HG03159 (cell line): Measurements from ENCODE around the gene ZNF311.

Source experiments
- ATAC-seq: cut with Tn5 transposase; IDR thresholded peaks from one replicate; pipeline ENCODE4 v1.9.1; 2021; ENCODE audit warnings: mild to moderate bottlenecking, moderate library complexity; ENCODE audit not compliant: unreplicated experiment

Gene ZNF311

DNA sequence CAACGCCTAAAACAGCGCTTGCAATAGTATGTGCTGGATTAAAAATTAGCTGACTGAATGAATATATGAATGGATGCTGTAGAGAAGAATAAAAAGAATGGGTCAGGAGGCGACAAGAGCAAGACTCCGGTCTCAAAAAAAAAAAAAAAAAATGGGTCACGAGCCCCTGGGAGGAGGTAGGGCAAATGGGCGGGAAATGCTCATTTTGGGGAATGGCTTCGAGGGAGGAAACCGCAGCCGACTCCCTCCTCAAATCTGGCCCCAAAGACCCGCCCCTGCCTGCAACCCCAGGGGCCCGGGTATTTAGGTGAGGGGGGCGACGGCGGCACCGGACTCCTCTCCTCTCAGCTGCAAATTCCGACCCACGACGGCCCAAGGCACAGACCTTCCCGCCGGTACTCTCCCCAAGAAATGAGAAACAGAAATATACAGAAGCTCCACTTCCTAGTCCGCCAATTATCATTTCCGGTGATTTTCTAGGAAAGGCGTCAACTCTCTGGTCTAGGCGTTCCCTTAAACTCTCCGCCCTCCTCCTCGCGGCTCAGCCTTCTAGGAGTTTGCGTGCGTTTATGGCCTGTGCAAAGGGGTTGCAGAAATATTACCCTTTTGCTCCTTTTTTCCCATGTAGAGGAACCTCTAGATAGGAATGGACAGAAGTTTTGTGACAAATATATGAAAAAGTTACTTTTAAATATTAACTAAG is at the start of gene ZNF311:
Gene ZNF311 (minus strand): TSS at position 133 of the 703 bp plus-strand sequence. CDS start 1,361 bp downstream, outside the sequence.
- ATAC-seq, result no peak

DNA sequence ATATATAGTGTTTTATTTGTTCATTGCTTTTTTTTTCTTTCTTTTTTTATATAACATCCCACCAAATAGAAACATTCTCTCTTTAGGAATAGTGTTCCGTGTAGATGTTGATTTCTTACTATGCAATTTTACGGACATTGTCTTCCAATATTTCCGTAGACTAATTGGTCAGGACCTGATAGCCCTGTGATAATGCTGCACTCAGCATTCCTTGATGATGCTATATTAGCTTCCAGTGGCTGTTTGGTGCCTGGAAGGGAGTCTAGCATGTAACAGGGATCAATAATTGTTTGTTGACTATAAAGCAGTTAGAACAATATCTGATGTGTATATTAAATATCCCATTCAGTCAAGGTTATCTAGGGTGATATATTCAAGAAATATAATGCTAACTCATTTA is 46.6 kb upstream of the ZNF311 start:
- no peak for ATAC-seq

DNA sequence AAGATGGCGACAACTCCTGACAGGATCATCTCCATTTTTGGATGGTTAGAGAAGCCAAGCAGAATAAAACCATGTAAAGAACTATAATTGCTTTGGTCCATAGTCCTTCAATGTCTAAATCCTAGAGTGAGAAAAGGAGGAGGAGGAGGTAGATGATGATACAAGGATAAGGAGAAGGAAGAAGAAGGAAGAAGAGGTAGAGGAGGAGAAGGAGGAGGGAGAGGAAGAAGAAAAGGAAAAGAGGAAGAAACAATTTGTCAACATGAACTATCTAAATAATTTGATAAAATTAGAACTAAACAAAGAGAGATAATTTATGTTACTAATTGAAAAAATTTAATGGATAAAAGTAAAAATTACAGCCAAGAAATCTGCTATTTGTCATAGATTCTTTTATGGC is 40.0 kb upstream of the ZNF311 start, which contains the start of gene OR2W1:
Gene OR2W1 (minus strand): TSS at position 101 of the 400 bp plus-strand sequence. CDS start 0 bp downstream, at position 101.
- ATAC-seq, result no peak

DNA sequence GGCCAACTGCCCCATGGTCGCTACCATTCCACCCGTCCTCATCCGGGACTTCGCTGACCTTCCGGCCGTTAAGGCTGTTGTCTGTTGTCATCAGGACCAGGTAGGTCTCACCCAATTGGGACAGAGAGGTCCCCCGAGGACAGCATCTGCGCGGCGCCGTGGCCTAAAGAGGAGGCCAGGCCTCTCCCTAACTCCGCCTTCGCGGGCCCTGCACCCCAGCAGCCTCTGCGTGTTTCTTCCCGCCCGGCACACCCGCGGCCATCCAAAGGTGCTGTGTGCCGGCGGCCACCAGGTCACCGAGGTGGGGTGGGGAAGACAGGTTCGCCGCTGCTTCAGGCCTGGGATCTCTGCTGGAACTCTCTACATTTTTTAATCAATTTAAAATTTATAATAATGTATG is 30.8 kb upstream of the ZNF311 start:
- no peak for ATAC-seq

DNA sequence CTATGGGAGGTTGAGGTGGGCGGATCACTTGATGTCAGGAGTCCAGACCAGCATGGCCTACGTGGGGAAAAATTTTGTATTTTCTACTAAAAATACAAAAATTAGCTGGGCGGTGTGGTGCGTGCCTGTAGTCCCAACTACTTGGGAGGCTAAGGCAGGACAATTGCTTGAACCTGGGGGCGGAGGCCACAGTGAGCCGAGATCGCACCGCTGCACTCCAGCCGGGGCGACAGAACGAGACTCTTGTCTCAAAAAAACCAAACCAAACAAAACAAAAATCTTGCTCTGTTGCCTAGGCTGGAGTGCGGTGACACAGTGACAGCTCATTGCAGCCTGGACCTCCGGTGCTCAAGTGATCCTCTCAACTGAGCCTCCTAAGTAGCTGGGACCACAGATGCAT is 23.7 kb upstream of the ZNF311 start:
- ATAC-seq, result no peak

DNA sequence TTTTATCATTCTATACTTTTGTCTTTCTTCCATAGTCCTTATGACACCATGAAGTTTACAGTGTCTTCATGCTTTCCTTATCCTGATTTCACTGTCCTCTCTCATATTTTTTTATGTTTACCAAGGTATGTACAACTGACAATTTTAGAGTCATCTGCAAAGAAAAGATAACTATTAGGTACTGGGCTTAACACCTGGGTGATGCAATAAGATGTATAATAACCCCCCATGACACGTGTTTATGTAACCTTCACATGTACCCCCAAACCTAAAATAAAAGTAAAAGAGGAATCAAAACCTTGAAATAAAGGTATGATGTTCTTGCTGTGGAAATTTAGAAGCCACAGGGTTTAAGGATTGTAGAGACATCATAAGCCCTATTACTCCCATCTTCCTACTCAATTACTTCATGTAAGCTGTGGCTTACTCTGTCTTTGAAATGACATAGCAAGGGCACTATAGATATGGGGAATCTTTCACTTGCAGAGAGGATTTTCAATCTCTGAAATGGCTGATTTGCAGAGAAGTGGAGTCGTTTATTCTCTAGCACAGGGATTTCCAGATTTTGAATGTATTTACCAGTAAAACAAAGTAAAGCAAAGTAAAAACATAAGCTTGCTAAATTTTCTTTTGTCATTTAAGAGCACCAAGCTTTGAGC is 20.9 kb upstream of the ZNF311 start:
- no peak for ATAC-seq

DNA sequence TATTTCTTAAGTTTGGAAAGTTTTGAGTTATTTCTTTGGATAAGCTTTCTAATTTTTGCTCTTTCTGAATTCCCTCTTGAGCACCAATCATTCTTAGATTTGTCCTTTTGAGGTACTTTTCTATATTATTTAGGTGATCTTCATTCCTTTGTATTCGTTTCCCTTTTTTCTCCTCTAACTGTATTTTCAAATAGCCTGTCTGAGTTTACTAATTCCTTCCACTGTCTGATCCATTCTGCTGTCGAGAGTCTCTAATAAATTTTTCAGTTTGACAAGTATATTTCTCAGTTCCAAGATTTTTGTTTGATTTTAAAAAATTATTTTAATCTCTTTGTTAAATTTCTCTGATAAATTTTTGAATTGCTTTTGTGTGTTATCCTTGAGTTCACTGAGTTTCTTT is 16.3 kb upstream of the ZNF311 start:
- ATAC-seq, result no peak

DNA sequence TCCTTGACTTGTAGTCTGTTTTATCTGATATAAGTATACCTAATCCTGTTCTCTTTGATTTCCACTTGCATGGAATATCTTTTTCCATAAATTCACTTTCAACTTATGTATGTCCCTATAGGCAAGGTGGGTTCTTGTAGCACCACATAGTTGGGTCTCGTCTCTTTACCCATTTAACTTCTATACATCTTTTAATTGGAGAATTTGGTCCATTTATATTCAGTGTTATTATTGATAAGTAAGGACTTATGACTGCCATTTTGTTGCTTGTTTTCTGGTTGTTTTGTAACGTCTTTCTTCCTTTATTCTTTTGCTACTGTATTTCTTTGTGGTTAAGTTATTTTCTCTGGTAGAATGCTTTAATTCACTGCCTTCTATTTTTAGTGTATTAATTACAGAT is 14.5 kb upstream of the ZNF311 start:
- ATAC-seq, result no peak

DNA sequence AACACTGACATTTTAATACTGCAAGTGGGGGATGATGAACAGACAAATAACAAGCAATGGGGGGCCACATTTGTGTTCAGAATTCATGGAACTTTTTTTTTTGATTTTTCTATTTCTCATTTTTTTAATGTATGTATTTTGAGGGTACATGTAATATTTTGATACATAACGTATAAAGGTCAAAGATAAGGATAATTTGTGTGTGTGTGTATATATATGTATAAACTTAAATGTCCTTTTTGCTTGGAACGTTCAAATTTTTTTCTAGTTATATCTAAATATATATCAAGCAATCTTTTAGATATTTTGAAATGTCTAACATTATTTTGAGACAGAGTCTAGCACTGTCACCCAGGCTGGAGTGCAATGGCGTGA is 12.3 kb upstream of the ZNF311 start:
- ATAC-seq, result no peak

DNA sequence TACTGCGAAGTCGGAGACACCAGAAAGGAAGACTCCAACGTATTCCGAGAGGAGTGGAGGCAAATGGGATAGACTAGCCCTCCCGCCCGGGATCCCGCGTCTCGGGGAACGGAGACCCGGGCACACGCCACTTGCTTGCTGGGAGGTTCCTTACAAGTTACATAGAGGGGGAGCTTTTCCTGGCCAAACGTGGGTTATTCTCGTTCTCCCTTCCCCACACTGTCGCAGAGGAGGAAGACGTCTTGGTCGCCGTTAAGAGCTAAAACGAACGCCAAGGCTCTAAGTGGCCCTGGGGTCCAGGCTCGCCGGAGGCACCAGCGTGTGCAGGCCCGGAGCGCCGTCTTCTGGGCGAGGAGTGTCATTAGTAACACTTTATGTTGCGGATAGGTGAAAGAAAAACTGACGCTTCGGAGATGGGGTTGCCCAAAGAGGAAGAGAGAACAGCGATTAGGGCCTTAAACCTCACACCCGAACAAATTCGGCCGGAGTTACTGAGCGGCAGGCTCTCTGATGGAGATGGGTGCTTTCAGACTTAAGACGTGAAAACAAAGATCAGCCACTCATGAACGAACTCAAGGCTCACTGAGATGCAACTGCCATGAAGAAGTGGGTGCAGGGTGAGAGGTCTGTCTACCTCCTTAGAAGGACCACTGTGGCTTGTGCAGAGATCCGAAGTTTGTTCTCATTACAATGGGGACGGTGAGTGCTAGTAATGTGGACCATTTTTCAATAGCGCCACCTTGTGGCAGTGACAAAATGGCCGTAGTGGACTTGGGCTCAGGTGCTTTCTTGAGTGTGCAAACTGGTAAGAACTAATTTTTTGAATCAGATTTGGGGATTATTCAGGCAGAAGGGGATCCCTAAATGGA is 11.7 kb upstream of the ZNF311 start:
- ATAC-seq, result peak; percentile 82

DNA sequence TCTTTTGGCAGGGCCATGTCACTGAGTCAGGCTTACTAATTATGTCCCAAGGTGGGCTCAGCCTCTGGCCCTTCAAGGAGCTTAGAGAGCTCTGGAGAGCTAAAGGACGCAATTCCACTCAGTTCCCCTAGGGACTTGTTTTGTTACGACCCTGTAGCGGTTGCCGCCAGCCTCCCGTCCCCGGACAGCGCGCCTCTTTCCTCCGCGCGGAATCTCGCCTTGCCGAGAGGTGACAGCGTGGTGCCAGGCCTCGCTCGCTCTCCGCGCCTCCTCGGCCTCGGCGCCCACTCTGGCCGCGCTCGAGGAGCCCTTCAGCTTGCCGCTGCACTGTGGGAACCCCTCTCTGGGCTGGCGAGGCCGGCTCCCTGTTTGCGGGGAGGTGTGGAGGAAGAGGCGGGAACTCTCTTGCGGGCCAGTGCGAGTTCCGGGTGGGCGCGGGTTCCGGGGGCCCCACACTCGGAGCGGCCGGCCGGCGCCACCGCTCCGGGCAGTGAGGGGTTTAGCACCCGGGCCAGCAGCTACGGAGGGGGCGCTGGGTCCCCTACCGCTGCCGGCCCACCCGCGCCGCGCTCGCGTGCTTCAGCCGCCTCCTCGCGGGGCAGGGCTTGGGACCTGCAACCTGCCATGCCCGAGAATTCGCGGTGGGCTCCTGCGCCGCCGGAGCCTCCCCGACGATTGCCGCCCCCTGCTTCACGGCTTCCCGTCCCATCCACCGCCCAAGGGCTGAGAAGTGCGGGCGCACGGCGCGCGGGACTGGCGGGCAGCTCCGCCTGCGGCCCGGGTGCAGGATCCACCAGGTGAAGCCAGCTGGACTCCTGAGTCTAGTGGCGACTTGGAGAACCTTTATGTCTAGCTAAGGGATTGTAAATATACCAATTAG is 9.9 kb upstream of the ZNF311 start:
- no peak for ATAC-seq

DNA sequence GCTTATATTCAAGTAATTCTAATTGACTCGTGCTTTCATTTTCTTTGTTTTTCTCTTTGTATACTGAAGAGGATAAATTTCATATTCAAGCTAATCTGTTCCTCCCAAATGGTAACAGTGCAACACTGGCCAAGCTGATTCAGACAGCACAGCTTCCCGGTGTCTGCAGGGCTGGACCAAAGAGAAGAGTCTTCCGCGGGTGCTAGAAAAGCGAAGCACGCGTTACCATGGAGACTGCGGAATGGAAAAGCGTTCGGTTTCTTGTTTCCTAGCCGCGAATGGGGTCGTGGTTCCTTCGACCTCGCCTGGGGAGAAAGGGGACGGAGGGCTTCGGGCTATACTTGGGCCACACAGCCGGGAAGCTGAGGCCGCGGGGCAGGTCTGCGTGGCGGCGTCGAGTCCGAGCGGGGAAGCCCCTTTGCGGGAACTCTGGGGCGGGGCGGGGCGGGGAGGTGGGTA is 6.2 kb upstream of the ZNF311 start:
- ATAC-seq, result no peak

DNA sequence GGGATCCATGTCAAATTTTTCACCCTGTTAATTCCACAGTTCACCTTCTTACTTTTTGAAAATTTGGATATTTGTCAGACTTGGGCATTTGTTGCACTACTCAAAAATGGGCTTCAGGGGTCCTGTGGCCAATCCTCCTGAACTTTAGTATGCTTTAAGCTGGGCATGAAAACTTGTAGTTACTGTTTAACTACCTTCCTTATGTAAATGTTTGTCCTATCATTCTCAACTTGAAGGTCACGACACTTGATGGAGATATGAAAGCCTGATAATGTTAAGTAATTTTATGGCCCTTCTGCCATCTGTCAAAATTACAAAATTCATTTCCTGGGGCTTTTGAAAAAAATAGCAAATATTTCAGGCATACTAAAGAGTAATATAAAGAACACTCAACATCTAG is 4.2 kb upstream of the ZNF311 start:
- ATAC-seq, result no peak

DNA sequence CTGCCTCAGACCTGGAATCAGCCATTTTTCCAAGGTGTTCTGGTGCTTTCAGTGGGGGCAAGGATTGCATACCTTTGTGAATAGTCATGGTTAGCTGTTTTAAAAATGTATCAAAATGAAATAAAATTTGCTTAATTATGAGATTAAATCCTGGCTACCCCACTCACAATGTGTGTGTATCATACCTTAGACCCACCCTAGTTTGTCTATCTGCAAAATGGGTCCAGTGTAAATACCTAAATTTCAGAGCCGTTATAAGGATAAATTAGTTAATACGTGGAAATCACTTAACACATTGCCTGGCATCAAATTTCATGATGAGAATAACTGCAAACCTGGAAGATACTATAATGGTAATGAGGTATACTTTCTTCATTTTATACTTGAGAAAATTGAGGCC is 3.0 kb upstream of the ZNF311 start:
- no peak for ATAC-seq

DNA sequence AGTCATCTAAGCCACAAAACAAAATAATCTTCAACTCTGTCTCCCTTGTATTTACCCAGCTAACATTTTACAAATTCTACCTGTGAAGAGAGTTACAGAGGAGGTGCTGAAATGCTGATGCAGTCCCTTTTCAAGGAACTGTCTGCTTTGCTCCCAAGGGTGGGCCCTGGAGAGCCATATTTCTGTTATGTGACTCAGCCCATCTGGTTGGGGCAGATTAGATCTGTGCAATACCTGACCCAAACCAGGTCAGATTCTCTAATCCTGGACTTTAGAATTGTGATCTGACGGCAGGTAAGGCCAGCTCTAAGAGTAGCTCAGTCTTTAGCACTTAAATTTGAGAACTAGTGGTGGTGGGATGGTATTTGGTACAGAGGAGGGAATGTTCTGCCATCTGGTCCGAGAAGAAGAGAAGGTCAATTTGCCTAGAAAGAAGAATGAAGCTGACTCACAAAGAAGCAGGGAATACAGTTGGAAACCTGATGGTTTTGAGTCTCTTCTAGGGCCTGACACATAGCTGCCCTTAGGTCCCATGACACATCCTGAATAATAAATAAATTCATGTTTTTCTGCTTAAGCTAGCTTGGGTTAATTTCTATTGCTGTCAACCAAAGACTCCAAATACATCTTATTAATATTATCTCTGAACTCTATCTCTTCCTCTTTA is 8.1 kb downstream of the ZNF311 start:
- no peak for ATAC-seq

DNA sequence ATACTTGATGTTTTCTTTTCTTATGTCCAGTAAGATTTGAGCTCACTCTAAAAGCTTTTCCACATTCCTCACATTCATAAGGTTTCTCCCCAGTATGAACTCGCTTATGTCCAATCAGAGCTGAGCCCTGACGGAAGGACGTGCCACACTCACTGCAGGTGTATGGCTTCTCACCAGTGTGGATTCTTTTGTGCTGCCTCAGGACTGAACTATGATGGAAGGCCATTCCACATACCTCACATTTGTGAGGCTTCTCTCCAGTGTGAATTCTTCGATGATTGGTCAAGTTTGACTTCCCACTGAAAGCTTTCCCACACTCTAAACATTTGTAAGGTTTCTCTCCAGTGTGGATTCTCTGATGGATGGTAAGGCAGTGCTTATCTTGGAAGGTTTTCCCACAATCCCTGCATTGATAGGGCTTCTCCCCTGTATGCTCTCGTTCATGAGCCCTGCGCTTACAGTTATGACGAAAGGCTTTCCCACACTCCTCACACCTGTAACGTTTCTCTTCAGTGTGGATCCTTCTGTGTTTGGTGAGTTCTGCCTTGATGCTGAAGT is 9.9 kb downstream of the ZNF311 start:
- ATAC-seq, result no peak

DNA sequence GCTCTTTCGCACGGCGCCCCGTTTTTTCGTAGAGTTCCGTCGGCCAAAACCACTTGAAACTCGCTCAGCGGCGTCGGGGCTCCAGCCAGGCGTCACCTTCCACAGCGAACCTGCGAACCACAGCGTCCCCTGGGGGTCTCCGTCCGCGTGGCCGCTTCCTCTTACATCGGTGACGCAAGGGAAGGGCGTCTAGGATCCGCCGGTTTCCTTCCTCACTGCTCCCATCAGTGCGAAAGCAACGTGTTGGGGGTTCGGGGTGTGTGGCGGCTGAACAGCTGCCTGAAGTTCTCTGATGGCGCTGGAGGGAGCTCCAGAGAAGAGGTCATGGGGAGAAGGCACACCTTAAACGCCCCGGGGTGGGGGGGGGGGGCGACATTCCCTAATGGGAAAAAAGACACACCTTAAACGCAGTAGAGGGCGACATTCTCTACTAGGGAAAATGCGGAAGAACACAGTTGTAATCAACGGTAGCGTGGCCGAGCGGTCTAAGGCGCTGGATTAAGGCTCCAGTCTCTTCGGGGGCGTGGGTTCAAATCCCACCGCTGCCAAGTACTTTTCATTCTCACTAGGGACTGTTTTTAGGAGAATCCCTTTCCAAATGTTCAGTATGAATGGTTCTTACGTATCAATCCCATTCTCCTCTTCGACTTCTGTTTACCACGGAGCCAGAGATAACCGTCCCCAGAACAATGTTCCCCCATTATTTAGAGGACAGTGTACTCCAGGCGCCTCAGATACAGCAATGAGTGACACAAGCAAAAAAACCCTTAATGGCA is 16.4 kb downstream of the ZNF311 start:
- ATAC-seq, result no peak

DNA sequence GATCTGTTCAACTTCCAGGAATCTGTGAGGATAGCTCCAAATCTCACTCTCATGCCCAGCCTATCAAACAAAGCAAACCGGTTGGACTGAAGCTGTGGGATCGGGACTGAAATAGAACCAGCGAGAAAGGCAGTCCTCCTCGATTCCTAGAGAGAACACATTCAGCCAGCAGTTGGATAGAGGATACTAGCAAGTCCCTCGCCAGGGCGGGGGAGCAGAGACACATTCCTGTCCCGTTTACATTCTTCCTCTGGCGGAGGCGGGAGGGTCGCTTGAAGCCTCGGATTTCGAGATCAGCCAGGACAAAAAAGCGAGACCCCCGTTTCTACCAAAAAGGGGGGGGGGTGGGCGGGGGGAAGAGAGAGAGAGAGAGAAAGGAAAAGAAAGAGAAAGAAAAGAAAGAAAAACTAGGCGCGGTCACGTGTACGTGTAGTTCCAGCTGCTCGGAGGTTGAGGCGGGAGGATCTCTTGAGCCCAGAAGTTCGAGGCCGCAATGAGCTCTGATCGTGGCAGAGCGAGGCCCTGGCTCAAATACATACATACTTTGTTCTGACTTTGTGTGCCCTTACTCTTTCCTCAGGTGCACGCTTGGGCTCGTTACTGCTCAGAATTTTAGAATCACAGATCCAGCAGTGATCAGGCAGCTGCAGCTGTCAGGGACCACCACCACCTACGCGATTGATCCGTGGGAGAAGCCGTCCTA is 19.5 kb downstream of the ZNF311 start:
- ATAC-seq, result no peak
